HL-60 (cell line): Measurements from ENCODE around the gene ANO2.

Experiments used
- DNase-seq, 2 experiments: peaks; one replicate each; pipeline ENCODE4 v3.0.0-alpha.2; 2010 to 2020; ENCODE audit warnings: low read depth in 1 of 2, low spot score in 1 of 2
- H3K27ac ChIP-seq: fragments of 250-450 bp; sonication (Bioruptor Pico); replicated peaks from 2 replicates; pipeline ENCODE4 v1.5.1; 2020; ENCODE audit warnings: mild to moderate bottlenecking, moderate library complexity
- H3K27me3 ChIP-seq: fragments of 250-450 bp; sonication (Bioruptor Pico); 2 replicates; pipeline ENCODE4 v1.5.1; 2021; ENCODE audit warnings: mild to moderate bottlenecking, moderate library complexity; ENCODE audit not compliant: insufficient read depth, poor library complexity, severe bottlenecking
- H3K4me3 ChIP-seq: replicated peaks from 2 replicates; pipeline ENCODE4 v1.5.1; 2011; ENCODE audit warnings: mild to moderate bottlenecking, control low read depth, low read length; ENCODE audit not compliant: insufficient read depth
- CTCF ChIP-seq: IDR thresholded peaks from one replicate; pipeline ENCODE4 v1.5.1; 2011; ENCODE audit warnings: low read length, control low read depth, inconsistent platforms; ENCODE audit not compliant: insufficient read depth
- GABPA ChIP-seq: IDR thresholded peaks from 2 replicates; pipeline ENCODE4 v1.6.1; 2012; ENCODE audit warnings: low read depth
- POLR2AphosphoS5 ChIP-seq: IDR thresholded peaks from 2 replicates; pipeline ENCODE4 v1.6.1; 2012; ENCODE audit warnings: low read depth
- REST ChIP-seq: IDR thresholded peaks from 2 replicates; pipeline ENCODE4 v1.6.1; 2012; ENCODE audit warnings: low read depth; ENCODE audit not compliant: insufficient replicate concordance
- SPI1 ChIP-seq: IDR thresholded peaks from 2 replicates; pipeline ENCODE4 v1.6.1; 2012; ENCODE audit warnings: low read depth, mild to moderate bottlenecking, borderline replicate concordance

Gene ANO2

GRCh38 chr12:5515458-5515857 is 429.6 kb downstream of the ANO2 start:
- TF ChIP-seq SPI1 (no peak), GABPA (no peak), POLR2AphosphoS5 (no peak), REST (no peak), CTCF (no peak)
- H3K4me3 ChIP-seq, result no peak overlapping the region
- no peak overlapping the region for H3K27ac ChIP-seq
- DNase-seq, result no peak
- H3K27me3 ChIP-seq, result no peaks in the 10 kb centered on the region

- H3K4me3 ChIP-seq, result no peak overlapping the region
- DNase-seq, result no peak
- no peak for TF ChIP-seq GABPA
- no peak for TF ChIP-seq SPI1
- TF ChIP-seq REST, result no peak
- TF ChIP-seq CTCF, result no peak
- TF ChIP-seq POLR2AphosphoS5, result no peak
- no peak overlapping the region for H3K27ac ChIP-seq
- H3K27me3 ChIP-seq, result no peaks in the 10 kb centered on the region
These were observed 430.5 kb downstream of the ANO2 start for GRCh38 chr12:5514545-5514944.

- Histone ChIP-seq H3K27ac (no peak overlapping the region), H3K4me3 (no peak overlapping the region), H3K27me3 (no peaks in the 10 kb centered on the region)
- TF ChIP-seq REST, result no peak
- no peak for TF ChIP-seq POLR2AphosphoS5
- TF ChIP-seq GABPA, result no peak
- no peak for TF ChIP-seq SPI1
- no peak for TF ChIP-seq CTCF
- DNase-seq, result no peak
These were observed 431.0 kb downstream of the ANO2 start for GRCh38 chr12:5514016-5514415.
